Transverse colon (tissue), 4 donors: ENCODE results near the gene STEAP2. TPM values are rescaled to one million over a fixed set of nuclear protein-coding genes. Genes with fewer than 3 reads are reported as not detected.

ENCODE experiments used
- DNase-seq: peaks from one replicate; pipeline ENCODE4 v3.0.0-alpha.2; 2019
- H3K27ac ChIP-seq, 4 donors: fragments of 200-600 bp; sonication (generic); 2 replicates each; pipeline ENCODE4 v1.5.1; 2016 to 2018; ENCODE audit warnings: inconsistent platforms in 4 of 4
- H3K27me3 ChIP-seq: fragments of 200-600 bp; sonication (generic); 2 replicates; pipeline ENCODE4 v1.5.1; 2017; ENCODE audit warnings: inconsistent platforms
- H3K36me3 ChIP-seq, 4 donors: fragments of 200-600 bp; sonication (generic); 2 replicates each; pipeline ENCODE4 v1.5.1; 2017 to 2019; ENCODE audit warnings: inconsistent platforms in 4 of 4
- H3K4me1 ChIP-seq, 4 donors: fragments of 200-600 bp; sonication (generic); 2 replicates each; pipeline ENCODE4 v1.5.1; 2017 to 2020; ENCODE audit warnings: inconsistent platforms in 4 of 4
- H3K4me3 ChIP-seq, 4 donors: fragments of 200-600 bp; sonication (generic); 1 replicate in 1 of 4; 2 replicates in 3 of 4; pipeline versions ENCODE4 v1.5.1 to v1.6.1; 2017 to 2019; ENCODE audit warnings: inconsistent platforms in 4 of 4
- H3K9me3 ChIP-seq, 2 donors: fragments of 200-600 bp; sonication (generic); 2 replicates each; pipeline ENCODE4 v1.5.1; 2017 to 2019; ENCODE audit warnings: inconsistent platforms in 2 of 2
- CTCF ChIP-seq, 5 experiments: fragments of 200-600 bp in 3 of 5; fragments of 450-650 bp in 2 of 5; sonication (generic) in 3 of 5; IDR thresholded peaks; 1 replicate in 2 of 5; 2 replicates in 3 of 5; pipeline ENCODE4 v1.5.1; 2016 to 2017; ENCODE audit warnings: antibody characterized with exemption in 5 of 5, inconsistent platforms in 3 of 5, mild to moderate bottlenecking in 2 of 5, moderate library complexity in 1 of 5
- EP300 ChIP-seq: sonication (generic); formaldehyde crosslinking; IDR thresholded peaks from one replicate; pipeline ENCODE4 v1.6.1; 2017; ENCODE audit warnings: antibody characterized with exemption, low read depth
- POLR2A ChIP-seq: fragments of 450-650 bp; IDR thresholded peaks from one replicate; pipeline ENCODE4 v1.6.1; 2016; ENCODE audit warnings: antibody characterized with exemption, mild to moderate bottlenecking, moderate library complexity
- POLR2AphosphoS5 ChIP-seq, 3 donors: sonication (generic); formaldehyde crosslinking; IDR thresholded peaks; one replicate each; pipeline ENCODE4 v1.6.1; 2016; ENCODE audit warnings: antibody characterized with exemption in 3 of 3
- WGBS, 2 donors: methylation state at CpG; one replicate each; pipeline ENCODE4 v1.1.5; 2018; ENCODE audit warnings: low coverage in 1 of 2; 5-methylcytosine and 5-hydroxymethylcytosine counted together
- in situ Hi-C, 4 donors: fragments of 200-750 bp; cut with MboI; loops; one replicate each; pipeline versions ENCODE4 v1.15.0 to v1.15.1; 2017; ENCODE audit warnings: low sequenced_read_pairs in 3 of 4, low pct_ligation_motif_present in 1 of 4, low pct_unique_long_range_greater_than_20kb in 1 of 4
- intact Hi-C: fragments of 100-400 bp; cut with DNase I; formaldehyde crosslinking; loops from one replicate; pipeline ENCODE4 v1.15.1; 2023; ENCODE audit warnings: low total_unique reads
- small RNA-seq, 4 donors: library from RNA; depleted of rRNA; stranded (forward); fragments of <200 nt; gene quantifications; one replicate each; pipeline ENCODE3, GENCODE V24; 2016
- total RNA-seq, 4 donors: library from RNA; depleted of rRNA; stranded (reverse); fragments of >200 nt; gene quantifications; one replicate each; pipeline ENCODE4 v1.1.0, GENCODE V29; 2016

The STEAP2 gene
- total RNA-seq, 4 donors from 2014 or later, result 9.2 to 42.9 (median 27.9) TPM

GRCh38 chr7:90272242-90272641 lies 60.7 kb downstream of the STEAP2 start:
- no peaks in the 10 kb centered on the region for H3K27me3 ChIP-seq
- peaks cover 0 to 7% (median 4%) of the 10 kb centered on the region in 4 donors for H3K4me1 ChIP-seq
- DNase-seq, result no peak
- no peak overlapping the region for H3K27ac ChIP-seq
- in situ Hi-C loops (loop anchor here in 3 of 4 donors (25.0 kb wide), 1 partner anchor 110 kb away; the partner anchor contains the start of gene STEAP1 (in 3 of the 3)), intact Hi-C loops (no loop called here)
- 85 to 90% methylated on average over 2 of the region's 2 CpGs for WGBS, 2 donors
- H3K4me3 ChIP-seq, result no peak overlapping the region
- H3K9me3 ChIP-seq, result no peaks in the 10 kb centered on the region
- no peaks in the 10 kb centered on the region for H3K36me3 ChIP-seq
- TF ChIP-seq POLR2A (no peak), CTCF (IDR thresholded peaks at IDR 0.05) (no peak), EP300 (no peak), POLR2AphosphoS5 (IDR thresholded peaks at IDR 0.05) (no peak)

- Histone ChIP-seq H3K36me3 (no peaks in the 10 kb centered on the region), H3K27me3 (no peaks in the 10 kb centered on the region), H3K27ac (no peak overlapping the region), H3K4me1 (peaks cover 0 to 5% (median 3%) of the 10 kb centered on the region in 4 donors), H3K9me3 (no peaks in the 10 kb centered on the region), H3K4me3 (no peak overlapping the region)
- in situ Hi-C loops, result loop anchor here in 3 of 4 donors (25.0 kb wide), 1 partner anchor 112 kb away; the partner anchor contains the start of gene STEAP1 (in 3 of the 3)
- no peak for DNase-seq
- TF ChIP-seq CTCF (IDR thresholded peaks at IDR 0.05), result no peak
- no peak for TF ChIP-seq POLR2A
- TF ChIP-seq EP300, result no peak
- no peak for TF ChIP-seq POLR2AphosphoS5 (IDR thresholded peaks at IDR 0.05)
- intact Hi-C loops, result no loop called here
These were observed 62.6 kb downstream of the STEAP2 start for GRCh38 chr7:90274161-90274560.

GRCh38 chr7:90276033-90276728 lies 64.6 kb downstream of the STEAP2 start:
- Histone ChIP-seq H3K4me3 (no peak overlapping the region), H3K9me3 (no peaks in the 10 kb centered on the region), H3K27ac (no peak overlapping the region), H3K27me3 (no peaks in the 10 kb centered on the region), H3K4me1 (peaks cover 0 to 5% (median 3%) of the 10 kb centered on the region in 4 donors), H3K36me3 (no peaks in the 10 kb centered on the region)
- no peak for DNase-seq
- 55 to 83% methylated on average over 3 to 5 of the region's 5 CpGs for WGBS, 2 donors
- in situ Hi-C loops, result no loop called here
- intact Hi-C loops, result no loop called here
- TF ChIP-seq EP300, result no peak
- no peak for TF ChIP-seq CTCF (IDR thresholded peaks at IDR 0.05)
- TF ChIP-seq POLR2AphosphoS5 (IDR thresholded peaks at IDR 0.05), result no peak
- no peak for TF ChIP-seq POLR2A

Small RNA genes within 50 kb of the gene (small RNA-seq; reads per million reads assigned to genes)
- 0 reads per million in 4 donors for gene RF00019

Other genes starting within 250 kb of the STEAP2 start
- gene STEAP1, start 57.3 kb upstream of the STEAP2 start, total RNA-seq, result 10 to 100 TPM in 2 of 4 donors, 1 to 10 TPM in 2; 4.1 to 36.4 (median 18.6) TPM
- gene CFAP69, start 33.4 kb downstream of the STEAP2 start, total RNA-seq, result 1 to 10 TPM; 1.4 to 6.8 (median 4.5) TPM
- not detected for gene FAM237B, start 109.6 kb downstream of the STEAP2 start, total RNA-seq
- gene GTPBP10, start 135.0 kb downstream of the STEAP2 start, total RNA-seq, result 10 to 100 TPM in 3 of 4 donors, 1 to 10 TPM in 1; 1.5 to 71.0 (median 19.6) TPM
- 10 to 100 TPM in 3 of 4 donors, 1 to 10 TPM in 1; 4.2 to 42.2 (median 33.6) TPM for gene CLDN12, start 191.7 kb downstream of the STEAP2 start, total RNA-seq